Ishikawa (cell line): ENCODE results near the gene MADD.

ENCODE experiments used
- CEBPB ChIP-seq: IDR thresholded peaks from 2 replicates; pipeline ENCODE4 v1.6.1; 2012
- EGR1 ChIP-seq: IDR thresholded peaks from 2 replicates; pipeline ENCODE4 v1.6.1; 2012
- EP300 ChIP-seq: IDR thresholded peaks from 2 replicates; pipeline ENCODE4 v1.6.1; 2012; ENCODE audit warnings: borderline replicate concordance
- FOXM1 ChIP-seq: IDR thresholded peaks from 2 replicates; pipeline ENCODE4 v1.6.1; 2012; ENCODE audit warnings: low read depth, borderline replicate concordance
- MAX ChIP-seq: IDR thresholded peaks from 2 replicates; pipeline ENCODE4 v1.6.1; 2012
- REST ChIP-seq: IDR thresholded peaks from 2 replicates; pipeline ENCODE4 v1.6.1; 2012; ENCODE audit warnings: low read depth, mild to moderate bottlenecking
- TAF1 ChIP-seq: IDR thresholded peaks from 2 replicates; pipeline ENCODE4 v1.6.1; 2012; ENCODE audit warnings: low read depth, mild to moderate bottlenecking
- TEAD4 ChIP-seq: IDR thresholded peaks from 2 replicates; pipeline ENCODE4 v1.6.1; 2012
- USF1 ChIP-seq: IDR thresholded peaks from 2 replicates; pipeline ENCODE4 v1.6.1; 2012
- YY1 ChIP-seq: IDR thresholded peaks from 2 replicates; pipeline ENCODE4 v1.6.1; 2012; ENCODE audit warnings: low read depth

GRCh38 chr11:47229161-47229560 is 40.8 kb upstream of the MADD start:
- no peak for TF ChIP-seq YY1
- no peak for TF ChIP-seq CEBPB
- no peak for TF ChIP-seq MAX
- no peak for TF ChIP-seq REST
- TF ChIP-seq USF1 = no peak
- no peak for TF ChIP-seq TEAD4
- no peak for TF ChIP-seq EP300
- no peak for TF ChIP-seq TAF1
- no peak for TF ChIP-seq FOXM1
- TF ChIP-seq EGR1 = no peak
